GM19324 (cell line): ENCODE measurements around the gene EBF4.
A peak's percentile ranks its signal among the peaks of the same experiment; 100 is the strongest.

Experiments
- ATAC-seq: cut with Tn5 transposase; IDR thresholded peaks from one replicate; pipeline ENCODE4 v1.9.1; 2021; ENCODE audit warnings: mild to moderate bottlenecking, moderate library complexity; ENCODE audit not compliant: unreplicated experiment, low FRiP score

EBF4 gene

GRCh38 chr20:2783908-2784566 lies 91.5 kb downstream of the EBF4 start:
- no peak for ATAC-seq

- ATAC-seq: no peak
Observed at GRCh38 chr20:2793471-2793870, 100.9 kb downstream of the EBF4 start.

GRCh38 chr20:2794202-2794748 lies 101.7 kb downstream of the EBF4 start:
- no peak for ATAC-seq

- no peak for ATAC-seq
Observed at GRCh38 chr20:2794866-2795447, 102.4 kb downstream of the EBF4 start.

- ATAC-seq: no peak
Observed at GRCh38 chr20:2795451-2795850, 102.9 kb downstream of the EBF4 start.

- ATAC-seq: no peak
Observed at GRCh38 chr20:2796011-2796660, 103.6 kb downstream of the EBF4 start.

GRCh38 chr20:2797136-2797983 lies 104.8 kb downstream of the EBF4 start:
- no peak for ATAC-seq

- ATAC-seq: no peak
Observed at GRCh38 chr20:2798095-2798805, 105.7 kb downstream of the EBF4 start.

GRCh38 chr20:2798814-2799213 lies 106.2 kb downstream of the EBF4 start:
- ATAC-seq: no peak

- ATAC-seq: no peak
Observed at GRCh38 chr20:2799271-2799670, 106.7 kb downstream of the EBF4 start.

GRCh38 chr20:2799688-2800520 lies 107.3 kb downstream of the EBF4 start:
- ATAC-seq: peak; percentile 21

- peak; percentile 42 for ATAC-seq
Observed at GRCh38 chr20:2800521-2801285, 108.1 kb downstream of the EBF4 start, which contains the start of gene CPXM1. CPXM1 (minus strand) TSS chr20:2800627; CDS start chr20:2800572, 55 bp downstream.

- ATAC-seq: no peak
Observed at GRCh38 chr20:2801286-2801728, 108.7 kb downstream of the EBF4 start.

- ATAC-seq: no peak
Observed at GRCh38 chr20:2804041-2804828, 111.7 kb downstream of the EBF4 start.

GRCh38 chr20:2804852-2805688 lies 112.5 kb downstream of the EBF4 start:
- no peak for ATAC-seq

- ATAC-seq: no peak
Observed at GRCh38 chr20:2805689-2806350, 113.2 kb downstream of the EBF4 start.
